TTC549 (cell line): ENCODE results near the gene SPOCK1.

Experiments used
- FAIRE-seq: peaks from 2 replicates; lab custom pipeline; 2012; peaks lifted over from hg19 to GRCh38; lab: Jason Lieb, UNC

Gene SPOCK1

DNA sequence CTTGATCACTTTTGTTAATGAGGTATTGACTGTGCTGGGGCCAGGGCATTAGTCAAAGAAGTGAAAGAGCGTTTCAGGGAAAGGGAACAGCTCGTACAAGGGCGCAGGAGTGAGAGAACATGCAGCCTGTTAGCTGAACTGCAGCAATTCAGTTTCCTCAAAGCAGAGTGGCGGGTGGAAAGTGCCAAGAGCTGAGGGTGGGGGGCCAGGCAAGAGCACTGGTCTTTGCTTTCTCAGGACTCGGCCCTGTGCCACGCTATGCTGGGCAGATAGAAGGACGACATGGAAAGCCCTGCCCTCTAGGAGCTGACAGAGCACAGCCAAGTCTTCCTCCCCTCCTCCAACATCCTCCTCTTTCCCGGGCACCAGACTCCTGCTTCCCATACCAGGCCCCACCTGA, 304.8 kb downstream of the SPOCK1 start:
- FAIRE-seq: no peak

DNA sequence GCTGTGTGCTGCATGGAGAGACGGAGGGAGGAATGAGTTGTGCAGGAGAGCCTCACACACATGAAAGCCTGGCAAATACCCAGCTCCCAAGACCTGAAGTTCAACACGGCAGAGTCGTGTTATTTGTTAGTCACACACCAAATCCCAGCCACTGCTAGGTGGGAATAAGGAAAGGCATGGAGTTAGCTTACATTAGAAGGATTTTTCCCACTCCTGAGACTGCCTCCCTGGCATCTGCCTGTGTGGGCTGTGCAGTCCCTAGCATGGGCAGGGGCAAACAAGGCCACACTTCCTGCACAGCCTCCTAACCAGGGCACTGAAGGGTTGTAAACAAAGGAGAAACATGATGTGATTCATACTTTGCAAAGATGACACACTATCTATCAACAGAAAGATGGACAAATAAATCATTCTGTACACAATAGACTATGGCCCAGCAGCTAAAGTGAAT, 306.8 kb downstream of the SPOCK1 start:
- FAIRE-seq: no peak

DNA sequence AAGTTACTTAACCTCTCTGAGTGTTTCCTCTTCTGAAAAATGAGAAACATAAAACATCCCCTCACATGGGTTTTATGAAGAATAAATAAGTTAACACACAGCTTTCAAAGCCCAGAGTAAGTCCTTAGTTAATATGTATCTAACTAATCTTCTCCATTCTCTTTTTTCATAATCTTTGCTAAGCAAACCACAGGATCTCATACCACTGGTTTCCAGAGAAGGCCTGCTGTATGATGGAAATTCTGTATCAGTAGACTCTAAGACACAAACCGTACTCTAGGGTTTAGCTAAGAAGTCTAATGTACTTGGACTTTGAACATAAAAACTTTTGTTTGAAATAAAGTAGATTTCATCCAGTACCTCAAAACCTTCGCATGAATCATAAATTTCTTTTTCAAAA, 307.9 kb downstream of the SPOCK1 start:
- no peak for FAIRE-seq

DNA sequence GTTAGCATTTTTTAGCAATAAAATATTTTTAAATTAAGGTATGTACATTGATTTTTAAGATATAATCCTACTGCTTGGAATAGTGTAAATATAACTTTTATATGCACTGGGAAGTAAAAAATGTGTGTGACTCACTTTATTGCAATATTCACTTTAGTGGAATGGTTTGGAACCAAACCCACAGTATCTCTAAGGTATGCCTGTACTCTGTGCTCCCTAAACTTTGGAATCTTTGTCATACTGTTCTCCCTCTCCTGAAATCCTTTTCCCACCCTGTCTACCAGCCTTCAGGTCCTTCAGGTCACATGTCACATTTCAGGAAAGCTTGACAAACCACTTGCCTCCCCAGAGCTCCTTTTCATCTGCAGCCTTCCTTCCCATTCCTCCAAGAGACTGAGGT, 308.7 kb downstream of the SPOCK1 start:
- FAIRE-seq: no peak

DNA sequence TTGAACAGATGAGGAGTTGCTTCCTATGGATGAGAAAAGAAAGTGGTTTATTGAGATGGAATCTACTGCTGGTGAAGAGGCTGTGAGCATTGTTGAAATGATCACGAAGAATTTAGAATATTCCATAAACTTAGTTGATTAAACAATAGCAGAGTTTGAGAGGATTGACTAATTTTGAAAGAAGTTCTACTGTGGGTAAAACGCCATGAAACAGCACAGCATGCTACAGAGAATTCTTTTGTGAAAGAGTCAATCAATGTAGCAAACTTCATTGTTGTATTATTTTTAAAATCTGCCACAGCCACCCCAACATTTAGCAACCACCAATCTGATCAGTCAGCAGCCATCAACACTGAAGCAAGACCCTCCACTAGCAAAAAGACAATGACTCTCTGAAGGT, 309.1 kb downstream of the SPOCK1 start:
- FAIRE-seq: no peak

DNA sequence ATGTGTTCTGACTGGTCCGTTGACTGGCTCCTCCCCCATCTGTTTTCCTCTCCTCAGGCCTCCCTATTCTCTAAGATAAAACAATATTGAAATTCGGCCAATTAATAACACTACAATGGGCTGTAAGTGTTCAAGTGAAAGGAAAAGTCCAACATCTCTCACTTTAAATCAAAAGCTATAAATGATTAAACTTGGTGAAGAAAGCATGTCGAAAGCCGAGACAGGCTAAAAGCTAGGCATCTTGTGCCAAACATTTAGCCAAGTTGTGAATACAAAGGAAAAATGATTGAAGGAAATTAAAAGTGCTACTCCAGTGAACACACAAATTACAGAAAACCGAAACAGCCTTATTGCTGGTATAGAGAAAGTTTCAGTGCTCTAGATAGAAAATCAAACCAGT, 310.6 kb downstream of the SPOCK1 start:
- no peak for FAIRE-seq

DNA sequence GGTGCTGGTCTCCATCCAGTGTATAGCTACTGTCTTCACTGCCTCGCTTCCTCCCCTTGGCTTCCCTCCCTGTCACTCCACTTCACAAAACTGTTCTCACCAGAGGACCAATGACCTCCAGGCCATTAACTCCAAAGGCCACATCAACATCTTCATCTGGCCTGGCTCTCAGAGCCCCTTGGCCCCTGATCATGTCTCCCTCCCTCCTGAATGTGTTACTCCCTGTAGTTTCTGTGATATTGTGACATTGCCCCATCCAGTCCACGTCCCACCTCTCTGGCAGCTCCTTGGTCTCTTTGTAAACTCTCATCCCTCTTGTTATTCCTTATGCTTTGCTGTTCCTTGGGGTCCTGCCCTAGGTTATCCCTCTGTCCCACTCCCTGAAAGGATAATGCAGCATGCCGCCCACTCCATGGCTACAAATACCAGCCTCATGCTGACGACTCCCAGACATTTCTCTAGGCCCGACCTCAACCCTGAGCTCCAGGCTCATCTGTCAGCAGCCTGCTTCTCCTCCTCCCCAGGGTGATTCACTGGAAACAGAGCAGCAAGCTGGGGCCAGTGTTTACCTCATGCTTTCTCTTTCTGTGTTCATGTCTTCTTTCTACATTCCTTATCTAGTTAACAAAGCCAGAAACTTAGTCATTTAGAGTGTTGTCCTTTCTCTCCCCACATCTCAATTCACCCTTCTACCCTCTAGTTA, 312.2 kb downstream of the SPOCK1 start:
- FAIRE-seq: no peak

DNA sequence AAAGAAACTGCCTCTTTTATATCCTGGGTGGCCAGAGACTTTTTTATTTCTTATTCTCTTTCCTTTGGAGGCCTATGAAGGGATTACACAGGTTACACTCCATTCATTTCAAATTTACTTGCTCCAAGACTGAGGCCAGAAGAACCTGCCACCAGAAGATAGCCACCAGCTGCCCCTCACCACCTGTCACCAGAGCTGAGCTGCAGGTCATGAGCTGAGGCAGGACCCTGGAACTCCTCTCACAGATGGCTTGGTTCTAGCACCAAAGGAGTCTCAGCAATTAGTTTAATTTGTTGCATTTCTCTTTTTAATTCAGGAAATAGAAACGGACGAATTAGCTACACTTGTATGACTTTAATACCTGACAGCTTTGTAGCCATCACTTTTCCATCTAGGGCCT, 313.9 kb downstream of the SPOCK1 start:
- no peak for FAIRE-seq

DNA sequence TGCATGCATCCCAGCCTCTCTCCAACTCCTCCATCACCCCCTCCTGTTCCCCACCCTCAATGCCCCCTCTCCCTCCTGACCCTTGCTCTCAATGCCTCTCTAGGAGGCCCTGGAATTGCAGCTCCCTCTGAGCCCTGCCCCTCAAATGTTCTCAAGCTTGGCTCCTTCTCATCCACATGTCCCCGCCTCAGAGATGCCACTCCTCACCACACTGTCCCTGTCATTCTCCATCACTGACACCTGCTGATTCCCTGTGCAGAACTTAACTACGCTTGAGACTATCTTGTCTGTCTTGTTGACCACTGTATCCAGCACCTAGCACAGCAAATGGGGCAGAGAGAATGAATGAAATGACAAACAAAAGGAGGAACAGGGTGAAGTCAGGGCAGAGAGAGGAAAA, 314.4 kb downstream of the SPOCK1 start:
- FAIRE-seq: no peak

DNA sequence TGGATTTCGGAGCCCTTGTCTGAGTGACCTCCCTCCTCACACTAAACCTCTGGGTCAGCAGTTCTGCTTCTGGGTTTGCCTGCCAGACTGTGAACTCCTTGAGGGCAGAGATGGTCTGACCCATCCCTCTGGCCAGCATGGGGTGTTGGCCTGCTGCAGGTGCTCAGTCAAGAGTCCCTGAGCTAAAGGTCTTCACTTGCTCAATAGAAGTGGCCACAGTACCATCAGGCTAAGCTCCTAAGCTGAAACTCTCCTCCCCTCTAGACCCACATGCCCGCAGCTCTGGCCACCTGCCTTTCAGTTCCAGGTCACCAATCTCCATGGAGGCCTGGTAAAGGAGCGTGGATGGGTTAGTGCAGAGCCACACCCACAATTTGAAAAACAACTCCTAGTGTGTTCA, 316.6 kb downstream of the SPOCK1 start:
- FAIRE-seq: no peak

DNA sequence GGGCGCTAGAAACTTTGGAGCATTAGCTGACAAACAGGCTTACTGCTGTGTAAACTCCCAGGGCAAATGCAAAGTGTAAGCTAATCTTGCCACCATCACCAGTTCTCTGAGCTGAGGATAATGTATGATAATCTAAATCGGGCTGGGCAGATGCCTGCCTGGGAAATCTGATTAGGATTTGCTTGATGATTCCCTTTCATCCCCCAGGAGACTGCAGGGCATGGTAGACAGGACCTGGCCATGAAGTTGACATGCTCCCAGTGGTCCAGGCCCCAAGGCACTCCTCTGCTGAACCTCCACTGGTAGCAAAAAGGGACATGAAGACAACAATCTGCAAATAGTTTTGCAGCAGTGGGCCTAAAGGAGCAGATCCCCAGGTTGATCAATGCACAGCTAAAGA, 317.5 kb downstream of the SPOCK1 start:
- FAIRE-seq: no peak

DNA sequence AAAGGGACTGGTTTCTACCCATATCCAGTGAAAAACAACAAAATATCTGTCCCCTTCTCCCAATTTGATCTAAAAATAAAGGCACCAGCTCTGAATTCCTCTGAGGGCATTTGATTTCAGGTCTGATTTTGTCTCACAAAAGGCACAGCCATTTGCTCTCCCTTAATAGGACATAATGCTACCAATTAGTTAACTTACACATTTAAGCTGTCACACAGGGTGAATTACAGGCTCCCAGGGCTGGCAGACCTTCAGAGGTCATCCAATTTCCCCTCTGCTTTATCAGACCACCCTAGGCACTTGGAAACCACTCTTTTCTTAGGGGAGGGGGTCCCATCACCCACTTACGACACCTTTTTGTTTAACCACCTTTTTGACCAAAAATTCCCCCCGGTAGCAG, 319.9 kb downstream of the SPOCK1 start:
- no peak for FAIRE-seq

DNA sequence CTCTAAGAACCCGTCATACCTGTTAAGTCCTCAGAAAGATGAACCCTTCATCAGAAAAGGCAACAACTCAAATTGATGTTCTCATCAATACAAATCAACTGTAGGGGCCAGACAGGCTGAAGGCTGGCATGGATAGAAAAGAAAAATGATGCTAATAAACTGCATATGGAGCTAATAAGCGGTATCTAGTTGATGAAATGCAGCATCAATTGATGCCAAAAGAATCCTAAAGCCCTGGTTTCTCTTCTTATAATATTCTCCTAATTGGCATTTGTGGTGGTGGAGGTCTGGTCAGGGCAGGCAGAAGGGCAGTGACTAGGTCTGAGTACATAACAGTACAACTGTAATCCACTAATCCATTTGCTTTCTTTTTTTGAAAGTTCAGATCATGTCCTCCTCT, 322.5 kb downstream of the SPOCK1 start:
- FAIRE-seq: no peak

DNA sequence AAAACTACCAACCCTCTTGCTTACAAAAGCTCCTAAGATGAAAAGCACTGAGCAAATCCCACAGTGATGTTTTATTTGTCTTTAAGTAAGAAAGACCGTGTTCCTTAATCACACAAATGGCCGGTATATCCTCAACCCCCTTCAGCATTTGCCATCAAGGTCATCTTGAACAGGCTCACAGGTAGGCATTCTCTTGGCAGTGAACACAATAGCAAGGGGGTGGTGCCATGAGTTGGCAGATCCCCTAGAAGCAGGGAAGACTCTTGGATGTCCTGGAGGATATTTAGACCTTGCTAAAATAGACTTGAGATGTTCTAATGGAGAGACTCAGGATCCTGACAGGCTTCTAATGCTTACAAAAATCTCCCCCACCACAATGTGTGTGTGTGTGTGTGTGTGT, 323.0 kb downstream of the SPOCK1 start:
- FAIRE-seq: no peak

DNA sequence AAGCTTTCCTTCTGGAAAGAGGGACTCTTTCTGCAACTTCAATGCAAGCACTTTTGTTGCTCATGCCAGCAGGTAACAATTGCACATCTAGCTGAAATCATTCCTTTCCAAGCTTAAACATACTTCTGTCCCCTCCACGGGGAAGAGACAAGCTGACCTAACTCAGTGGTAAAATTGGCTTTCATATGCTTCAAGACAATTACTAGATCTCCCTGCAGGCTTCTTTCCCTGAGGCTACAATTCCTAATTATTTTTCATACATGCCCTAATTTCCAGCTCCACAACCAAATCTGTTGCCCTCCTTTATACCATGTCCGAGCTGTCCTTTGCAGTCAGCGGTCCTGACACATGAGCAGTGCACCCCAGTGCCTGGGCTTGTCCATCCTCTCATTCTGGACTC, 324.9 kb downstream of the SPOCK1 start:
- FAIRE-seq: no peak

DNA sequence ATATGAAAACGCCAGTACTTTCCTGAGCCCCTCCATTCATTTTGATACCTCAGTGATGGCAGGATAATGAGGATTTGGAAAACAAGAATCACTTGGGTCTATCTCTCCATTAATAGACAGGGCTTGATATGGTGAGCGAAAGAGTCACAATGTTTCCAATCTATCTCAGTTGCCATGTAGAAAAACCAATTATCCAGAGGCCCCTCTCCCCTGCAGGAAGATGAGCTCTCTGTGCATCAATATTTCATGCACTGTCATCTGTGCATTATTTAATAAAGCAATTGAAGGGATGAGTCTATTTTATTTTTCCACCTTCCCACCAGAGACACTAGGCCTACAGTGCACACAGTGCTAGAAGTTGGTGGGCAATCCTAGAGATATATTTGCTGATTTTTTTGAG, 326.9 kb downstream of the SPOCK1 start:
- no peak for FAIRE-seq

DNA sequence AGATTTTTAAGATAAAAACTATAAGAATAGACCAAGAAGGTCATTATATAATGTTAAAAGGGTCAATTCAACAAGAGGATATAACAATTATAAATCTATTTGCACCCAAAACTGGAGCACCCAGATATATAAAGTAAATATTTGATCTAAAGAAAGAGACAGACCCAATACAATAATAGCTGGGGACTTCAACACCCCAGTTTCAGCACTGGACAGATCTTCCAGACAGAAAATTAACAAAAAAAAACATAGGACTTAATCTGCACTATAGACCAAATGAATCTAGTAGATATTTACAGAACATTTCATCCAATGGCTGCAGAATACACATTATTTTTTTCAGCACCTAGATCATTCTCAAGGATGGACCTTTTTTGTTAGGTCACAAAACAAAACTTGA, 331.9 kb downstream of the SPOCK1 start:
- no peak for FAIRE-seq

DNA sequence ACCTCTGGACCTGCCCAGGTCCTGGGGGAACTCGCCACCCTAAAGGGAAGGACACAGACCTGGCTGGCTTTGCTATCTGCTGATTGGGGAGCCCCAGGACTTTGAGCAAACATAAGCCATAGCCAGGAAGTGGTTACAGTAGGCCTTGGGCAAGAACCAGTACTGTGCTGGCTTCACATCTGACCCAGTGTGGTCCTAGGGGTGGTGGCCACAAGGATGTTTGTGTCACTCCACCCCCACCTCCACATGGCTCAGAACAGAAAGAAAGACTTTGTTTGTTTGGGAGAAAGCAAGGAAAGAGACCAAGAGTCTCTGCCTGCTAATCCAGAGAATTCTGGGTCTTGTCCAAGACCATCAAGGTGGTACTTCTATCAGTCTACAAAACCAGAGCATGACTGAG, 334.2 kb downstream of the SPOCK1 start:
- FAIRE-seq: no peak

DNA sequence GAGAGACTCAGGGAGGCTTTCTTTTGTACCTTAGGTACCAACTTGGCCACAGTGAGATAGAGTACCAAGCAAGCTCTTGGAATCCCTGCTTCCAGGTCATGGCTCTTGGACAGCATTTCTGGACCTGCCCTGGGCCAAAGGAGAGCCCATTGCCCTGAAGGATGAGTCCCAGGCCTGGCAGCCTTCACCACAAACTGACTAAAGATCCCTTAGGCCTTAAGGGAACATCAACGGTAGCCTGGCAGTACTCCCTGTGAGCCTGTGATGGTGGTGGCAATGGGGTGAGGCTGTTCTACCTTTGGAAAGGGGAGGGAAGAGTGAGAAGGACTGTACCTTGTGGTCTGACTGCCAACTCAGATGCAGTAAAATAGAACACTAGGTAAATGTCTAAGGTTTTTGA, 334.6 kb downstream of the SPOCK1 start:
- FAIRE-seq: no peak

DNA sequence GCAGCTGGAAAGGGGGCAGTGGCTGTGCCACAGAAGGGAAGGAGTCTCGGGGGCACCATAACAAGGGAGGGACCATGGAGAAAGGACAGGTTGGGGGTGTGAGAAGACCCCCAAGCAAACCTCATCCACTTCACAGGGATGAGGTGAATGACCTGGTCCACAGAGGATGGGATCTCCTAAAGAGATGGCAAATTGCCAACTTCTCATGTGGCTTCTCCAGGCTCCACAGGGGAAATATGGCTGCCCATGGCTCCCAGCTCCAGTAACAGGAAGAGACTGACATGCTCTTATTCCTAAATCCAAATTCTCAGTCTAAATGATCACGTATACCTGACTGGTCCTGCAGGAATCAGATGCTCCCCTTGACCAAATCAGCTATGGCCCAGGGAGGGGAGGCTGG, 340.4 kb downstream of the SPOCK1 start:
- FAIRE-seq: no peak

DNA sequence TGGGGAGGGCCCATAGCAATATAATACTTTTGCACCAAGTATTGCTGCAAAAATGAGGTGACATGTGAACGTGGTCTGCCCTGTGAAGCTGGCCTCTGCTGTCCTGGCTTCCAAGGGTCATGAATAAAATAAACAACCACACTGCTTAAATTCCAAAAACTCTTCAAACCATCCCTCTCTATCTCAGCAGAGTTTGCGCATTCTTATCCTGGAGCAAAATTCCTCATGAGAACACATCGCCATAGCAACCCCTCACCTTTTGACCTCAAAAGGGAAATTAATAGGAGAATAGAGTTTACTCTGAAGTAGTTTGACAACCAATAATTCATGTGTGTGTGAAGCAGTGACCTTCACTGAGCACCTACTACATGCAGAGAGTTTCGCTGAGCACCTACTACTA, 342.9 kb downstream of the SPOCK1 start:
- no peak for FAIRE-seq

DNA sequence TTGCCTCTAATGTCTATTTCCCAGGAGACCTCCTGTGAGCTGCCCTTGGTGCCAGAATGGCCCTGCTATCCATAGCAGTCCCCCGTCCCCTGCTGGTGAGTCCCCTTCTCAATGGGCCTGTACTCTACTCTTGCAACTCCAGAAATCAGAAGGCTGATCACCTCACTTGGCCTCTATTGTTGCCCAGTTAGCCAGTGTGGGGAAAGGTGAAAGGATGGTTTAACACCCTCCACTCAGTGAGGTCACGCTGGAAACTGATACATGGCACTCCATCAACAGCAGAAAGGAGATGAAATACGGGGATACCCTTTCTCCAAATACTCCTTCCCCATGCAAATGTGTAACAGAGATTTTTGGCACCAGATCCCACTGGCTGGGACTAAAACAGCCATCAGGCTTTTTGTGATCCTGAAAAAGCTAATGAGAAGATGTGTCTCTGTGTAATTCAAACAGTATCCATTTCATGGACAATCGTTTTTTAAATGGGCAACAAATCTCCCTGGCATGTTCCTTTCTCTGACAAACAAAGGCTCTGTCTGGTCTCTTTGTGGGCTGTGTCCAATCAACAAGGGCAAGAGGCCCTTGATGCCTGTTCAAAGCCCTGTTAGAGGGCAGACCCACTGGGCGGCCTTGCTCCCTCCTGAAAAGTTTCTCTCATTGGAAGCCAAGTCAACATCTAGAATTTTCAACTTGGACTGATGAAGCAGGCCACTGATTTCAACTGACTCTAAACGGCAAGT, 343.7 kb downstream of the SPOCK1 start:
- no peak for FAIRE-seq

DNA sequence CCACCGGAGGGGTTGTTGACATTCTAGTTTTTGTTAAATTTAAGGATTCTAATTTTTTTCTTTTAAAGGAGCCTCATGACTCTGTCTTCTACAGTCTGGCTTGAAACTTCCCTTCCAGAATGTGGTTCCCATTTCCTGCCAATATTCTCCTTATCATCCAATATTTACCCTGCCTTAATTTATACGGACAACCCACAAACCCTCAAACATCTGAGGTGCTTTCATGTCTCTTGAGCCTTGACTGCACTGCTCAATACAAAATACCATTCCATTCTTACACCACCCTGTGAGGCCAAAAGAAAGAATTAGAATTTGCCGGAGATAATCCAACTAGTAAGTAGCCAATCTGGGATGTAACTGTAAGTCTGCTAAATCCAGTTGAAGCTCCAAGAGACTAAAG, 346.5 kb downstream of the SPOCK1 start:
- no peak for FAIRE-seq

DNA sequence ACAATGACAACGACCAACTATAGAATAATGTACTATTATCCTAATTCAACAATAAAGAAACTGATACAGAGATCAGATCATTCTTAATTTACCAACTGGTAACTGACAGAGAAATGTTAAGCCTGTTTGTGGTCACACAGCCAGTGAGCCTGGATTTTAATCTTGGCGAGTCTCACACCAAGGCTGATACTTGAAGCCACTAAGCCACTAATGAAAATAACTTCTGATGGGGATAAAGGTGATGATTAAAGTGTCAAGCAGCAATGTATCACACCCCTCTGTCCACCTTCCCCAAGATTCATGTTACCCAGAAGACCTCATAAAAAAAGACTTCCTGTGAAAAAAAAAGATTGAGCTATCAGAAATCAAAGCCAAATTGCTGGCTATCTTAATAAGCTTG, 350.5 kb downstream of the SPOCK1 start:
- FAIRE-seq: no peak
